ENCODE data around the gene TTYH2.

DNA sequence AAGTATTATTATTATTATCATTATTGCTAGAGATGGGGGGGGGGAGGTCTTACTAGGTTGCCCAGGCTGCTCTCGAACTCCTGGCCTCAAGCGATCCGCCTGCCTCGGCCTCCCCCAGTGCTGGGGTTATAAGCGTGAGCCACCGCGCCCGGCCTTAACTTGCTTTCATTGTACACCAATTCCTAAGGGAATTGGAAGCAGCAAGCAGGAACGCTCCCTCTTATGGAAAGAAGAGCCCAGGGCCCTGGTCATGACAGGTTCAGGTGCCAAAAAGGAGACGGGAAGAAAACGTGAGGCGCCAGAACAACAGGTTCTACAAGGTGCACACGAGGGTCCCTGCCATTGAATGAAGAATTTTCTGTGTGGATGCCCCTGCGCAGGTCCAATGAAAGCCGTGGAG lies 10.4 kb upstream of the TTYH2 start:
- TF ChIP-seq POLR2A (IDR thresholded peaks at IDR 0.05): no peak
- TF ChIP-seq, protein P1, sequence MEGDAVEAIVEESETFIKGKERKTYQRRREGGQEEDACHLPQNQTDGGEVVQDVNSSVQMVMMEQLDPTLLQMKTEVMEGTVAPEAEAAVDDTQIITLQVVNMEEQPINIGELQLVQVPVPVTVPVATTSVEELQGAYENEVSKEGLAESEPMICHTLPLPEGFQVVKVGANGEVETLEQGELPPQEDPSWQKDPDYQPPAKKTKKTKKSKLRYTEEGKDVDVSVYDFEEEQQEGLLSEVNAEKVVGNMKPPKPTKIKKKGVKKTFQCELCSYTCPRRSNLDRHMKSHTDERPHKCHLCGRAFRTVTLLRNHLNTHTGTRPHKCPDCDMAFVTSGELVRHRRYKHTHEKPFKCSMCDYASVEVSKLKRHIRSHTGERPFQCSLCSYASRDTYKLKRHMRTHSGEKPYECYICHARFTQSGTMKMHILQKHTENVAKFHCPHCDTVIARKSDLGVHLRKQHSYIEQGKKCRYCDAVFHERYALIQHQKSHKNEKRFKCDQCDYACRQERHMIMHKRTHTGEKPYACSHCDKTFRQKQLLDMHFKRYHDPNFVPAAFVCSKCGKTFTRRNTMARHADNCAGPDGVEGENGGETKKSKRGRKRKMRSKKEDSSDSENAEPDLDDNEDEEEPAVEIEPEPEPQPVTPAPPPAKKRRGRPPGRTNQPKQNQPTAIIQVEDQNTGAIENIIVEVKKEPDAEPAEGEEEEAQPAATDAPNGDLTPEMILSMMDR (IDR thresholded peaks at IDR 0.05): no peak

Data from uterus (tissue), 2 donors.